K562 (cell line): ENCODE data around the gene FUCA2.
"Not testable (repeated sequence)": the region's sequence is repeated elsewhere in the genome, so short reads cannot be mapped to it uniquely, and the experiment has no call there.

Experiments
- HCFC1 ChIP-seq: IDR thresholded peaks from 2 replicates; pipeline ENCODE4 v1.6.1; 2012; ENCODE audit warnings: low read depth, low read length, improper control_type of control experiment
- JUN ChIP-seq, 2 experiments: sonication (generic) in 1 of 2; formaldehyde crosslinking in 1 of 2; IDR thresholded peaks; 2 replicates each; pipeline versions ENCODE4 v1.6.1 to v1.8.0; 2012 to 2022; ENCODE audit warnings: borderline replicate concordance in 2 of 2, mild to moderate bottlenecking in 2 of 2, improper control_type of control experiment in 1 of 2, low read depth in 1 of 2, low read length in 1 of 2, missing genetic modification reagents in 1 of 2
- RAD21 ChIP-seq, 2 experiments: fragments of 250-450 bp in 1 of 2; fragments of 450-650 bp in 1 of 2; sonication (Bioruptor Pico) in 1 of 2; formaldehyde crosslinking in 1 of 2; IDR thresholded peaks in 1 of 2; conservative IDR thresholded peaks in 1 of 2; 2 replicates each; pipeline versions ENCODE4 v1.4.0 to v1.8.0; 2020 to 2022; ENCODE audit warnings: mild to moderate bottlenecking in 2 of 2, moderate library complexity in 1 of 2
- TOE1 ChIP-seq, 2 experiments: fragments of 450-650 bp in 1 of 2; sonication (generic) in 1 of 2; formaldehyde crosslinking in 1 of 2; IDR thresholded peaks; 2 replicates each; pipeline versions ENCODE4 v1.7.1 to v1.8.0; 2016 to 2022; ENCODE audit warnings: borderline replicate concordance in 2 of 2, mild to moderate bottlenecking in 2 of 2, antibody characterized with exemption in 1 of 2, inconsistent platforms in 1 of 2, low read depth in 1 of 2, missing genetic modification reagents in 1 of 2, moderate library complexity in 1 of 2

GRCh38 chr6:143468823-143469222, 42.7 kb downstream of the FUCA2 start:
- TF ChIP-seq JUN (IDR thresholded peaks at IDR 0.05; ENCODE audit: borderline replicate concordance, low read depth, low read length); JUN (CRISPR knock-in tag; IDR thresholded peaks at IDR 0.05; ENCODE audit: borderline replicate concordance); TOE1 (IDR thresholded peaks at IDR 0.05; ENCODE audit: borderline replicate concordance); TOE1 (CRISPR knock-in tag; IDR thresholded peaks at IDR 0.05; ENCODE audit: borderline replicate concordance, low read depth); RAD21 (CRISPR knock-in tag; conservative IDR thresholded peaks at IDR 0.05 in 1 of 2, IDR thresholded peaks at IDR 0.05 in 1 of 2); HCFC1: not testable (repeated sequence)
